HG02759 (cell line): ENCODE results near the gene HIBADH.
"Not testable (repeated sequence)": the region's sequence is repeated elsewhere in the genome, so short reads cannot be mapped to it uniquely, and the experiment has no call there.

Source experiments
- ATAC-seq: cut with Tn5 transposase; IDR thresholded peaks from one replicate; pipeline ENCODE4 v1.9.1; 2021; ENCODE audit warnings: mild to moderate bottlenecking, moderate library complexity; ENCODE audit not compliant: unreplicated experiment

The HIBADH gene

DNA sequence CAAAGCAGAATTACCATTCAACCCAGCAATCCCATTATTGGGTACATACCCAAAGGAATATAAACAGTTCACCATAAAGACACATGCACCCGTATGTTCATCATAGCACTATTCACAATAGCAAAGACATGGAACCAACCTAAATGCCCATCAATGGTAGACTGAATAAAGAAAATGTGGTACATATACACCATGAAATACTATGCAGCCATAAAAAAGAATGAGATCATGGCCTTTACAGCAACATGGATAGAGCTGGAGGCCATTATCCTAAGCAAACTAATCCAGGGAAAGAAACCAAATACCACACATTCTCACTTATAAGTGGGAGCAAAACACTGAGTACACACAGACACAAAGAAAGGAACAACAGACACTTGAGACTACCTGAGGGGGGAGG lies 23.6 kb downstream of the HIBADH start:
- ATAC-seq, result not testable (repeated sequence)

GRCh38 chr7:27636326-27637006 lies 26.2 kb downstream of the HIBADH start:
- ATAC-seq, result no peak

- ATAC-seq, result no peak
Observed at GRCh38 chr7:27635728-27636127, 27.0 kb downstream of the HIBADH start.

DNA sequence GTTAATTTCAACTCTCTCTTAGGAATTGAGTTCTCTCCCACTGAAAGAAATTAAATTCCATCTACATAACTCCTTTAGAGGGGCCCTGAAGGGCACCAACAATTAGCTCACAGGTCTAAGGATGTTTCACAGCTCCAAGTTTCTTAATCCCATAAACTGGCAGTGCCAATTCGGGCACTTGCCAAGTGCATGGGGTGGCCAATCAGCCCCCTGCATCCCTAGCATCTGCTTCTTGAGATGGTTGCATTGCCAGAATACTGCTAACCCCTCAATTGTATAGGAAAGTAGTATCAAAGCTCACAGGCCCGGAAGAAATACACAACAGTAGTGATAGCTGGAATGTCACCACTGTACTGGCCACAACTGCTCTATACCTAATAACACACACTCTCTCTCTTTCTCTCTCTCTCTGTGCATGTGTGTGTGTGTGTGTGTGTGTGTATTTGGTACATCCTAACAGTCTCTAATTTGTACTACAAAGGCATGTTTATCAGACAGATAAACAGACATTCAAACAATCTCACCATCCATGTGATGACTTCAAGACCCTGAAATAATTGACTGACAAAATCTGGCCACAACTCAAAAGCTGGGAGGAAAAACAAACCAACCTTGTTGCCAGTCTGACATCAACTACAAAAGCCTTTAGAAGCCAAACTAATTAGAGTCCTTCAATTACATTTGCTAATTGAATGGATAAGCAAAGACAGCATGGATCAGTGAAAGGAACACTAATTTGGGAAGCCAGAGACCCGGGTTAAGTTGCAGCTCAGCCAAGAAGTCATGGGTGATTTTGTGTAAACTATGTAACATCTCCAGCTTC lies 27.8 kb downstream of the HIBADH start:
- ATAC-seq, result no peak

DNA sequence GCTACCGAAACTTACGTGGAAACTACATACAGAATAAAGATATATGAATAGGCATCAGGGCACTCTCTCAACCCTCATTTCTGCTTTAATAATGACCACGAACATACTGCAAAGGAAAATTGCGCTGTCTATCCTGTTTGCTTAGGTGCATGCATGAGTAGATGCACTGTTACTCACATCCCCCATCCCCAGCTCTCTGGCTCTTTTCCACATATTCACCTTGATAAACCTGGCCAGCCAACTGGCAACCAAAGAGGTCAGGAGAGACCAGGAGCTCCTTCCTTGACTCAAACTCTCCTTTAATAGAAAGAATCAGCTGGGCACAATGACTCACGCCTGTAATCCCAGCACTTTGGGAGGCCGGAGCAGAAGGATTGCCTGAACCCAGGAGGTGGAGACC lies 29.6 kb downstream of the HIBADH start:
- no peak for ATAC-seq

DNA sequence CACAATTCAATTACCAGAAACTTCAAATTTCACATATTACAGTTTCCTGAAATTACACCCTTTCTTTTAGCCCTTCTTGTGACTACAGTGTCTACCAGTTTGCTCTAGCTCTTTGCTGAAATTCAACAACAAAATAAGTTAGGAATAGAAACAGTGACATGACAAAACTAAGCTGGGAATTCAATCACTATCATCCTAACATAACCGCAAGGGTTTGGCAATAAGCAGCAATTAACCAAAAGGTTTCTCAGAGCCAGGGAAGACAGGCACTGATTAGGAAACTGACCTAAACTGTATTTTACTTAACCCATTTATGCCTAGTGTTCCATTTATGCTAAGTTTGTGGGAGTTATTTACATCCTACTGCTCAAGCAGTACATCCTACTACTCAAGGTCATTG lies 31.3 kb downstream of the HIBADH start:
- no peak for ATAC-seq

GRCh38 chr7:27627146-27627545 lies 35.5 kb downstream of the HIBADH start:
- ATAC-seq, result no peak

DNA sequence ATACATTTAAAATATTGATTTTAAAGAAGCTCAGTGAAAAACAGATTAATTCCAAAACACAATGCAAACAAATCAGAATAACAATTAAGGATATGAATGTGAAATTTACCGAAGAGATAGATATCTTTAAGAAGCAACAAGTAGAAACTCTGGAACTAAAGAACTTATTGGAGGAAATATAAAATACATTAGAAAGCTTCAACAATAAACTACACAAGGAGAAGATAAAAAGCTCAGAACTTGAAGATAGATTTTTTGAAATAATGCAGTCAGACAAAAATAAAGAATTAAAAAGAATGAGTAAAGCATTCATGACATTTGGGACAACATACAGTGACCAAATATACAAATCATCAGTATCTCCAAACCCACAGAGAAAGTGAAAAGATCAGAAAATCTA lies 43.2 kb downstream of the HIBADH start:
- no peak for ATAC-seq

DNA sequence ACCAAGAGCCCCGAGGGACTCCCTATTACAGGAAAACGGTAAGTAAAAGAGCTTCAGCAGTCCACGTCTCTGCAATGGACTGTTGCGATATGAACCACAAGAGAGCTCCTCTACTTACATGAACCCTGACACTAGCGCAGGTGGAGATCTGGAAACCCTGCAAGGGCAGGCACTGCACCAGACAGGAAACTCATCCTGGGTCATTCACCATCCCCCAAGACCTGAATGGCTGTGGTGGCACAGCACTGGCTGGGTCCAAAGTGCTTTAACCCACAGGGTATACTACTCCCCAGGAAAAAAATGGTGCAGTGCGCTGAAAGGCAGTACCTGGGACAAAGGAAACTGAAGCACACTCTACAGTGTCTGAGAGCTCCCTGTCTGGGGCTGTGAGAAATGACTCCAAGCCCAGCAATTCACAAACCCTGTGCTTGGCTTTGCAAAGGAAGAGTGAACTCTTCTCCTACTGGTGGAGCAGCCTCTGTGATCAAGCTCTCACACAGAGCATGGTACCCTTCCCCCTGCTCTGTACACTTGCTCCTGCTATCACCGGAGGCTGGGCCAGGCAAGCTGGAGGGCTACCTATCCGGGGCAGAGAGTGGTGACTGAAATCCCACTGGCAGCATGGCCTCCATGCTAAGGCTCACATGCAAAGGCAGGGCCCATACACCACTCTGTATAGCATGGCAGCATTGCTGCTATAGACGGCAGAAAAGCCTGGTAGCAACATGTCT lies 44.9 kb downstream of the HIBADH start:
- ATAC-seq, result no peak

- no peak for ATAC-seq
Observed at GRCh38 chr7:27616914-27617548, 45.7 kb downstream of the HIBADH start.

- no peak for ATAC-seq
Observed at GRCh38 chr7:27616186-27616491, 46.5 kb downstream of the HIBADH start.

- ATAC-seq, result no peak
Observed at GRCh38 chr7:27615420-27616185, 47.1 kb downstream of the HIBADH start.

DNA sequence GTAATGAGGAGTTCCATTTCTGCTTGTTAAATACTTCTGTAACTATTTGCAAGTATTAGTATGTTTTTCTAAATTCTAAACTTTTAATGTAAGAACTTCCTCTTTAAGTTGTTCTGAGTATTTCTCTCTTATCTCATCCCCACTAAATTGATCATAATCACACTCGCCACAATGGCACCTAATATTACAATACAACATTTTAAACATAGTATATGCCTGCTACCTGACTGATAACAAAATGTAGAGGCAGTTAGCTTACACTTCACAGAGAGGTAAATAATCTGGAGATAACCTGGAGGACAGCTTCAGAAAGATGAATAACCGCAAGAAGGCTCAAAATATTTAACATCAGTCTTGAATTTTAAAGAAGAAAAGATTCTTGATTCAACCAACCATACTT lies 48.6 kb downstream of the HIBADH start:
- no peak for ATAC-seq

DNA sequence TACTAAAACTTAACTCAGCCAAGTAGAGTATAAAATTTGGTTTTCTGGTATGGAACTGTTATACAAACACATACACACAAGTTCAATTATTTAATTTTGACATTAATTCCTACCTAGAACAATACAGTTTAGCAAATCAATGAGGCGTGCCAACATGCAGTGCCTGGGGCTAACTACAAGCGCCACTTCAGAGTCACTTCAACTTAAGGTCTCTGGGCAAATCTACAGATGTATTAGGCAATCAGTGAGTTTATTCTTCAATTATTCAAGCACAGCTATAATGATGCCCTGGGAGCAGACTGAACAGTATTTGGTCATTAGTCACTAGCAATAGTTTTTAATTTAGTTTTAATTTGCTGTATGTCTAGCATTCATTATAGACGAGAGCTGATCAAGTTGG lies 51.6 kb downstream of the HIBADH start:
- ATAC-seq, result no peak

DNA sequence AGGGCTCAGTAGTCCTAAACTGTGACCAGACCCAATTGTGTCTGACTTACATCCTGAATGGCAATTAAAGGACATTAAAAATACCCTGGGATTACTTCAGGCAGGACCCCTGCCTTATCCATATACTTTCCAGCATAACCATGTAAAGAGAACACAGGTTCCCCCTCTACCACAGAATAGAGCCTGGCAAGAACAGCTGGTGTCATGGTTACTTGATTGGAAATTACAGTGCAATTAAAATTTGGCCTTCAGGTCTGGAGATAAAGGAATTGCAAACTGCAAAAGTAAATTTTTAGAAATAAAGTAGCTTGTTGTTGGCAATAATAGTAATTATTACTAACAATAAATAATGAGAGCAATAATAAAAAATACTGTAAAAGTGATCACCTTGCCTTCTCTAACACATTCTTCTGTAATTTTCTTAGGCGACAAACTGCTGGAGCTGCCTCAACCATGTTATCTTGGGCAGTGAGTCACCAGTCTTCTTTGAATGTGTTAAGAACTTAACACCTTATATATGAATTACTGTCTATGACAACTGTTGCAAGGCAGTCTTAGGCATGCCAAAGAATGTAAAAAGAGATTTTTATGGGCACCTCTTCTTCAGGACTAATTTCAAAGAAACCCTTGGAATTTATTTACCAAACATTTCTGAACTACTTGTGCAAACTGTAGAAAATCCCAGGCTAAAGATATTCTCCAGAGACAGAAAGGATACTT lies 53.7 kb downstream of the HIBADH start:
- ATAC-seq, result no peak

GRCh38 chr7:27607210-27607606 lies 55.5 kb downstream of the HIBADH start:
- ATAC-seq, result no peak

GRCh38 chr7:27606270-27607209 lies 56.1 kb downstream of the HIBADH start:
- no peak for ATAC-seq

- no peak for ATAC-seq
Observed at GRCh38 chr7:27605689-27606269, 56.9 kb downstream of the HIBADH start.

DNA sequence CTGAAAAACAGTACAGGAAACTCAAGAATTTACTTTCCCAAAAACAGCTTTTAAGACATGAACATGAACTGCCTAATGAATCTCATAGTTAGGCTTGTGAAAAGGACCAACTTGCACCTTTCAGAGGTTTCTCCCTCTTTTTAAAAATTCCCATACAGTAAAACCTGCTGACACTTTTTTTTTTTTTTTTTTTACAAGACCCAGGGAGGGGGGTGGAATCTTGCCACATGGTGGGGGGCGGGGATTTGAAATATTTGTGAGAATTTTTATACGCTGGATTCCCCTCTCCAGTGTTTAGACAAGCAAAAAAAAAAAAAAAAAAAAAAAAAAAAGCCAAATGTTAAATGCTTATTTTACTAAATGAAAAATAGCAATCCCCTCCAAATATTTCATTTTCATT lies 57.4 kb downstream of the HIBADH start:
- no peak for ATAC-seq
